LNCAP (cell line): ENCODE results near the gene CDKL5.

ENCODE experiments used
- CTCF ChIP-seq: fragments of 450-650 bp; IDR thresholded peaks from 2 replicates; pipeline ENCODE4 v1.5.1; 2017; ENCODE audit warnings: mild to moderate bottlenecking

Gene CDKL5

DNA sequence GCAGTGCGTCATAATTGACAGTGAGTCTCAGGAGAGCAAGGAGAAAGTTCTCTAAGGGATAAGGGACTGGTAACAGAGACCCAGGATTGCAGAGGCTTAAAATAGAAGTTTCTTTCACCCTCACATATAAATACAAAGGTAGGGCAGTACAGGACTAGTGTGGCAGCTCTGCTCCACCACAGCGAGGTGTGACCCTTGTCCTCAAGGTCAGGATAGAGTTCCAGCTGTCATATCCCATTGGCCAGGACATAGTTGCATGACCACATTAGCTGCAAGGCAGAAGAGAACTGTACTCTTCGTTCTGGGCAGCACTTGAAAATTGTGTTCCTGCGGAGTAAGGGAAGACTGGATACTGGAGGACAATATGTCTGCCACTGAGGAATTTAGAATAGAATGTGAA is 152.0 kb downstream of the CDKL5 start:
- TF ChIP-seq CTCF: no peak

- TF ChIP-seq CTCF: no peak
These were observed 153.1 kb downstream of the CDKL5 start for GRCh38 chrX:18578546-18578945.

DNA sequence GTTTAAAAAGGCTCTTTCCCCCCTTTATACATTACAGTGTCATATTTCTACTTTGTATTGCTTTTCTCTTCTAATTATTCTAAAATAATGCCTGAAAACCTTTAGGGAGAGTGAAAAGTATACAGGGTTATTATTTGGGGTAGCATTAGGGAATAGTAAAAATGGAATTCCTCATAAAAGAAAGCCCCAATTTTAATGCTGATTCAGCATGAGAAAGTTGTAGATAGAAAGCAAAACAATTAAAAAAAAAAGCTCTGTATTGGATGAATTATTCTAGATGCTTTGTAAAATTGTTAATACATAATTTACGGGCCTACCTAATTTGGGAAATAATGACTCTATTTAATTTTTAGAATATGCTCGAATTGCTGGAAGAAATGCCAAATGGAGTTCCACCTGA is 154.1 kb downstream of the CDKL5 start:
- no peak for TF ChIP-seq CTCF

DNA sequence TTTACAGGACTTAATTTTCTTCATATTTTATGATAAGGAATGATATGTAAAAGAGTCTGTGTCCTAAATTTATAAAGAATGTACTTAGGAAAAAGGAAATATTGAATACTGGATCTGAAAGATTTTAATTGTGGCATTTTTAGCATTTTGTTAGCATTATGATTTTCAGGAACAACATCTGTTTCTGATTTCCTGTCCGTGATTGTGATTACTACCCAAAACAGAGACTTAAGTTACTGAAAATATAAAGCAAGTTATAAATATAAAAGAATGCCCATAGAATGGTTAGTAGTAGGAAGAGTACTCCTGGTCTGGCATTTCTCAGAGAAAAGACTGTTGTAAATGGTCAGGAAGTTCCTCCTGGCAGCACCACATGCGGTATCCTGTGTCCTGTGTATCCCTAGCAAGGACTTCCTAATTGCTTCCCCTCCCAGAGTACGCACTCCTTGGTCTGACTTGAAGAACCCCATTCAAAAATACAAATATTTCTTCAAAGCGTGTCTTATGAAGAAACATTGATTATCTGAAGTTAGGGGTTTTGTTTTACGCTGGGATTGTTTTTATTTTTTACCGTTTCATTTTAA is 157.6 kb downstream of the CDKL5 start:
- no peak for TF ChIP-seq CTCF

DNA sequence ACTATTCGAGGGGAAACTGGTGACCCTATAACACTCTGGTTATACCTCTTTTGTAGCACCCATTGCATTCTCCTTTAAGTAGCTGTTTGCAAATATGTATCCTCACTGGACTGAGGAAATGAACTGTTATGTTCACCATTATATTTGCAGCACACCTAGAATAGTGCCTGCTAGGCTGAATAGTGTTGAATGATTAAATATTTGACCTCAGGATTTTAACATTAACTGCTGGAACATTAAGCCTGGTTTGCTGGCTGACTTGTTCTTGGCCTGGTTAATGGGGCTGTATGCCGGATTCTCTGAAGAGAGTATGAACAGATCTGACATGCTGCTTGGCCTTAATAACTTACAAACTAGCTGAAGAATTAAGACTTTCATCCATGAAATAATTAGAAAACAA is 166.4 kb downstream of the CDKL5 start:
- no peak for TF ChIP-seq CTCF

- no peak for TF ChIP-seq CTCF
These were observed 168.7 kb downstream of the CDKL5 start for GRCh38 chrX:18594079-18594478.

DNA sequence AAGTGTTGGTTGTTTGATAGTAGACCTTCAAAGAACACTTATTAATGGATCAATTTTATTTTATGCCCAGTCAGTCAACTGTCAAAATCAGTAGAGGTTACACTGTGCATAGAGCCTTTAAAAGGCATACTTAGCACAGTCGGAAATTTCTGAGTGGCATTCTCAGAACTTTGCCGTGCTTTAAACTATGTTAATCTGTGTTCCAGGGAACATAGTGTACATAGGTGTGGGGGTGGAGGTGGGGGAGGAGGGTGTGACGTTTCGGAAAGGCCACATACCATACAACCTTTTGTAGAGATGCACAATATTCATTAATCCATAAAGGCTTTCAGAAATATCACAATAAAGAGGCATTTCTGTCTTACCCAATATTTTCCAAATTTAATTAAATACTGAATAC is 170.7 kb downstream of the CDKL5 start:
- no peak for TF ChIP-seq CTCF

DNA sequence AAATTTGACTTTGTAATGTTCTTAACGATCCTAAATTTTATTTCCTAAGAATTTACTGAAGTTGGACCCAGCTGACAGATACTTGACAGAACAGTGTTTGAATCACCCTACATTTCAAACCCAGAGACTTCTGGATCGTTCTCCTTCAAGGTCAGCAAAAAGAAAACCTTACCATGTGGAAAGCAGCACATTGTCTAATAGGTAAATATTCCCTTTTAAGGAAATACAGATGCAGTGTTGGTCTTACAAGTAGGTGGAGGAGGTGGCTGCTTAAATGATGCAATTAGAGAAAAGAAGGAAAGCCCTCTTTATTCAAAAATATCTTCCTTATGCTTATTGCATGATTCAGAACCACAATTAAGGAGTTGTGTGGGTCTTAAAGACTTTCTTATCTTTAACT is 173.0 kb downstream of the CDKL5 start:
- TF ChIP-seq CTCF: no peak
